ENCODE results near the gene KCNA5. TPM values are rescaled to one million over a fixed set of nuclear protein-coding genes. Genes with fewer than 3 reads are reported as not detected.

KCNA5 gene
- total RNA-seq, 6 donors from 2014 or later: 0.61 to 1.3 (median 0.71) TPM; not detected in 2

DNA sequence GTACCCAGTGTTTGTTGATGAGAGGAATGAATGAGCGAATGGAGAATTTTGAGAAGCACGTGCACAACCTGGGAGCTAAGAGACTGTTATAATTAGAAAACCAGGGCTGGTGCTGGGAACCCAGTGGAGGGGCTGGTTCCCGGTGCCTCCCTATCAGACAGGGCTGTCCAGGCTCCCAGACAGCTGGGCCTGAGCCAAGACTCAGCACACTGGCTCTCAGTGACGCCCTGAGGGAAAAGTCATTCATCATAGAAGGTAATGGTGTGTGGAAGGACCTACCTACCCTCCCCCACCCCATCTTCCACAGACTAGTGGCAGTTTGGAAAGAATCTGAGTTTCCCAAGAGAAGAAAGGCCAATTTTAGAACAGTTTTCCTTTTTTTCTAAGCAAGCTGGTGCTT lies 34.7 kb downstream of the KCNA5 start:
- Histone ChIP-seq H3K9me3 (no peaks in the 10 kb centered on the region), H3K27me3 (no peaks in the 10 kb centered on the region), H3K36me3 (no peaks in the 10 kb centered on the region), H3K4me1 (no peaks in the 10 kb centered on the region), H3K4me3 (no peak overlapping the region), H3K27ac (no peak overlapping the region)
- no peak for ATAC-seq (ENCODE audit: low FRiP score in 2 of 2)
- no peak for DNase-seq
- WGBS, 2 donors: 54 to 65% methylated on average over 3 to 4 of the region's 4 CpGs
- TF ChIP-seq CTCF (IDR thresholded peaks at IDR 0.05): no peak
- no peak for TF ChIP-seq POLR2A (IDR thresholded peaks at IDR 0.05)
- TF ChIP-seq POLR2AphosphoS5 (IDR thresholded peaks at IDR 0.05): no peak
- TF ChIP-seq EP300 (IDR thresholded peaks at IDR 0.05): no peak

- ATAC-seq (ENCODE audit: low FRiP score in 2 of 2) (peak in 1 of 2 donors; percentile 48), DNase-seq (no peak)
- Histone ChIP-seq H3K36me3 (no peaks in the 10 kb centered on the region), H3K27ac (no peak overlapping the region), H3K27me3 (no peaks in the 10 kb centered on the region), H3K4me3 (no peak overlapping the region), H3K4me1 (no peaks in the 10 kb centered on the region), H3K9me3 (no peaks in the 10 kb centered on the region)
- TF ChIP-seq CTCF (IDR thresholded peaks at IDR 0.05) (no peak), POLR2AphosphoS5 (IDR thresholded peaks at IDR 0.05) (no peak), POLR2A (IDR thresholded peaks at IDR 0.05) (no peak)
- WGBS, 2 donors: 67 to 73% methylated on average over 12 of the region's 12 CpGs
Measured at GRCh38 chr12:5081016-5081415, 37.3 kb downstream of the KCNA5 start.

- 57 to 66% methylated on average over 11 of the region's 11 CpGs for WGBS, 2 donors
- DNase-seq (no peak), ATAC-seq (ENCODE audit: low FRiP score in 2 of 2) (peak in 1 of 2 donors; percentile 66)
- no peaks in the 10 kb centered on the region for H3K9me3 ChIP-seq
- no peaks in the 10 kb centered on the region for H3K36me3 ChIP-seq
- H3K4me1 ChIP-seq: no peaks in the 10 kb centered on the region
- no peaks in the 10 kb centered on the region for H3K27me3 ChIP-seq
- TF ChIP-seq POLR2A (IDR thresholded peaks at IDR 0.05) (no peak), CTCF (IDR thresholded peaks at IDR 0.05) (peak; percentile 18 to 68 (median 44)), EP300 (IDR thresholded peaks at IDR 0.05) (no peak), POLR2AphosphoS5 (IDR thresholded peaks at IDR 0.05) (no peak)
- H3K4me3 ChIP-seq: no peak overlapping the region
- H3K27ac ChIP-seq: no peak overlapping the region
Measured at GRCh38 chr12:5083955-5084849, 40.5 kb downstream of the KCNA5 start.

DNA sequence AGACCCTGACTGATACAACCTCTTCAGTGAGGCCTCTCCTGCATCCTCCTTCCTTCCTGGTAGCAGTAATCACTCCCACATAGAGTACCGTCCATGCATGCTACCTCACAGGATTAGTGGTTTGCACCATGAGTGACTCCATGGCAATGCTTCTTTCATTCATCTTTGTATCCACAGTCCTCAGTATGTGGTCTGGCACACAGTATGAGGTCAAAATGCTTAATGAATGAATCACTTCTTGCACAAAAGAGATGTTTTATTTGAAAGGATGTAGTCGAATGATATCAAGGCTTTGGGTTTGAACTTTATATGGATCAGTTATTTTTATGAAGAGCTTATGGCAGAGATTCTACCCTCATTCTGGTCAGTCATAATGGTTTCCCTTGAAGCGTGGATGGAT lies 42.2 kb downstream of the KCNA5 start:
- H3K9me3 ChIP-seq: no peaks in the 10 kb centered on the region
- ATAC-seq (ENCODE audit: low FRiP score in 2 of 2): peak in 1 of 2 donors; percentile 3
- no peak overlapping the region for H3K27ac ChIP-seq
- no peaks in the 10 kb centered on the region for H3K27me3 ChIP-seq
- 55 to 72% methylated on average over 3 of the region's 3 CpGs for WGBS, 2 donors
- no peaks in the 10 kb centered on the region for H3K4me1 ChIP-seq
- H3K4me3 ChIP-seq: no peak overlapping the region
- no peak for TF ChIP-seq POLR2AphosphoS5 (IDR thresholded peaks at IDR 0.05)
- no peak for TF ChIP-seq CTCF (IDR thresholded peaks at IDR 0.05)
- no peak for TF ChIP-seq EP300 (IDR thresholded peaks at IDR 0.05)
- TF ChIP-seq POLR2A (IDR thresholded peaks at IDR 0.05): no peak
- H3K36me3 ChIP-seq: no peaks in the 10 kb centered on the region
- DNase-seq: no peak
